HUES6 (cell line): ENCODE measurements around the gene MAP1S.

Experiments used
- H3K27ac ChIP-seq: 2 replicates; pipeline ENCODE4 v1.7.0; 2013; ENCODE audit warnings: low read depth, mild to moderate bottlenecking, low read length, inconsistent platforms
- H3K27me3 ChIP-seq: 2 replicates; pipeline ENCODE4 v1.6.1; 2013; ENCODE audit warnings: low read length; ENCODE audit not compliant: control insufficient read depth, insufficient read depth
- H3K36me3 ChIP-seq: 2 replicates; pipeline ENCODE4 v1.6.1; 2013; ENCODE audit warnings: low read length; ENCODE audit not compliant: control insufficient read depth, insufficient read depth
- H3K4me1 ChIP-seq: 2 replicates; pipeline ENCODE4 v1.6.1; 2013; ENCODE audit warnings: low read length; ENCODE audit not compliant: control insufficient read depth, insufficient read depth
- H3K4me3 ChIP-seq: 2 replicates; pipeline ENCODE4 v1.5.1; 2013; ENCODE audit warnings: low read depth, low read length
- H3K9ac ChIP-seq: one replicate; pipeline ENCODE4 v1.6.1; 2013; ENCODE audit warnings: mild to moderate bottlenecking, low read length
- H3K9me3 ChIP-seq: 2 replicates; pipeline ENCODE4 v1.6.1; 2013; ENCODE audit warnings: low read depth, low read length; ENCODE audit not compliant: control insufficient read depth, insufficient read depth

Gene MAP1S

DNA sequence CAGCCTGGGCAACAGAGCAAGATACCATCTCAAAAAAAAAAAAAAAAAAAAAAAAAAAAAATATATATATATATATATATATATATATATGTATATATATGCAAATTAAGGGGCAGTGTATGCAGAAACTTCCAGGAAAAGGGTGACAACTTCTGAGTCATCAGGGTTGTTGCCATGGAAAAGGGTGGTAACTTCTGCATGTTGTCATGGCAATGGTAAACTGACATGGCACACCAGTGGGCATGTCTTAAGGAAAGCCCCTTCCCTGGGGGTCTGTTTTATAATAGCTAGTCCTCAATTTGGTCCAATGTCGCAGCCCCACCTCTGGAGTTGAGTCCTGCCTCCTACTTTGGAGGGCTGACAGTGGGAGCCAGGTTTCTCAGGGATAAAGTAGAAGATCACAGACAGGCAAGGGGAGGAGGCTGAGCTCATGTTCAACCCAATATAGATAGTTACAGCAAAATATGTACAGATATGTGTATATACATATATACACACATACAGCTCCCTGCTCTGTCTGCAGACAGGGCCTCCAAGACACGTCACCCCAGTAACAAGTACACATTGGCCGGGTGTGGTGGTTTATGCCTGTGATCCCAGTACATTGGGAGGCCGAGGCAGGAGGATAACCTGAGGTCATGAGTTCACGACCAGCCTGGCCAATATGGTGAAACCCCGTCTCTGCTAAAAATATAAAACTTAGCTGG lies 24.7 kb downstream of the MAP1S start:
- no peak overlapping the region for H3K27ac ChIP-seq
- no peaks in the 10 kb centered on the region for H3K27me3 ChIP-seq
- no peak overlapping the region for H3K9ac ChIP-seq
- peaks cover 5% of the 10 kb centered on the region for H3K4me1 ChIP-seq
- H3K36me3 ChIP-seq: no peaks in the 10 kb centered on the region
- H3K4me3 ChIP-seq: no peak overlapping the region
- H3K9me3 ChIP-seq: peaks cover 2% of the 10 kb centered on the region; the same call in 1 of the 2 replicates

DNA sequence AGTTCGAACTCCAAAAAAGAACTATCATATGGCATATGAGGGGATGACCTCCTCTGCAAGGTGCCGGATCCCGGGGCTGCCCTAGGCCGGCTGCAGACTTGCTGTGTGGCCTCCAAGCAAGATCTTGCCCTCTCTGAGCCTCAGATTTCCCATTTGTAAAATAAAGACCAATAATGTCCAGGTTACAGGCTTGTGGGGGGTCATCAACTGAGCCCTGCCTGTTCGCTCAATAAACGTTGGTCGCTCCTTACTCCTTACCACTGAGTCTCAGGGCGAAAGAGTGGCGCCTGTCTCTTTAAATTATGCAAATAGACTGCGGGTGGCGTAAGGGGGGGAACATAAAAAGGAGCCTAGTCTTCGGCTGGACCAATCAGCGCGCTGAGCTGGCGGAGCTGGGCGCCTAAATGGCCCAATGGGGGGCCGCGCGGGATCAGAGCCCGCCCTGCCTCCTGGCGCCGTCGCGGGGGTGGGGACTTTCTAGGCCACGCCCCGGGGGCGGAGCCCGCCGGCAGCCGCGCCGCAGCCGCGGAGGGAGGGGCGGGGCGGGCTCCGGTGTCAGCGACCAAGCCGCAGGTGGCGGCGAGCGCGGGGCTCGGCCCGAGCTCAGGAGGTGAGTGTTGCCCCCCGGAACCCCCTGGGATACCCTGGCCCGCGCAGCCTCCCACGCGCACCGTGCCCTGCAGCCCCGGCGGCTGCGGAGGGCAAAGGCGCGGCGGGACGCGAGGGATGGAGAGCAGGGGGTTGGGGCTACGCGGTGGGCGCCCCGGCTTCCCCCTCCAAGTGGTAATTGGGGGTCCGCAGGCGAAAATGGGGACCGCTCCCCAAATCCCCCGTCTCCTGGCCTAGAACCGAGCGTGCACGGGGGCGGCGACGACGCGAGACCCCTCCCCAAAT lies 28.2 kb downstream of the MAP1S start:
- Histone ChIP-seq H3K4me3 (peak overlapping the region; percentile 73), H3K27ac (no peak overlapping the region), H3K9ac (no peak overlapping the region), H3K4me1 (peaks cover 4% of the 10 kb centered on the region; the same call in 1 of the 2 replicates), H3K27me3 (no peaks in the 10 kb centered on the region), H3K36me3 (no peaks in the 10 kb centered on the region), H3K9me3 (no peaks in the 10 kb centered on the region)

DNA sequence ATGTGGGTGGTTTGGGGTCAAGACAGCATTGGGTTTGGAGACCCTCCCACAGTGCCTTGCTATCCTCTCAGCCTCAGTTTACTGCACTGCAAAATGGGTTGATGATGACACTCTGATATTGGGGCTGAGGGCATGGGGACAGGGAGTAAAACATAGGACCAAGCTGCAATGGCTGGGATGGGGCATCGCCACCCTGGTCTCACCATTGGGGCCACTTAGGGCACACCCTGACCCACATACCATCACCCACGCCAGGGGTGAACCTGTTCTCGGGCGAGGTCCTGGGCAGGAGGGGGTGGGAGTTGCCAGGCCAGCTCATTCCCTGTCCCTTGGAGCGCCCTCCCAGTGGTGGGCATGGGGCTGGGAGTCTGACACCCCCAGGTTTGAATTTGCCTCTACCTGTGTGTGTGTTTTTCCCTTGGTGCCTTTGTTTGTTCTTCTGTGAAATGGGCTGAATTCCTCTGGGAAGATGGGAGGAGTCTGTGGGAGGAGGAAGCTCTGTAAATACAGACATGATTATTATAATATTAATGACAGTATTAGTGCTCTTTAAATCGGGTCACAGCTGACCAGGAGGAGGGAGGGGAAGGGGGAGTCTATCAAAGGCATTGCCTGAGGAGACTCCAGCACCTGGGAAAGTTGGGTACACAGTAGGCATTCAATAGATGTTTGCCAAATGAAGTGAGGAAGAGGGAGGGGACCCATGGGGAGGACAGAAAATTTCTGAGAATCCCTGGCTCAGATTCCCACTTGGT lies 29.8 kb downstream of the MAP1S start:
- Histone ChIP-seq H3K36me3 (no peaks in the 10 kb centered on the region), H3K9ac (no peak overlapping the region), H3K4me1 (peaks cover 4% of the 10 kb centered on the region; the same call in 1 of the 2 replicates), H3K27me3 (no peaks in the 10 kb centered on the region), H3K9me3 (no peaks in the 10 kb centered on the region), H3K27ac (no peak overlapping the region), H3K4me3 (no peak overlapping the region)

DNA sequence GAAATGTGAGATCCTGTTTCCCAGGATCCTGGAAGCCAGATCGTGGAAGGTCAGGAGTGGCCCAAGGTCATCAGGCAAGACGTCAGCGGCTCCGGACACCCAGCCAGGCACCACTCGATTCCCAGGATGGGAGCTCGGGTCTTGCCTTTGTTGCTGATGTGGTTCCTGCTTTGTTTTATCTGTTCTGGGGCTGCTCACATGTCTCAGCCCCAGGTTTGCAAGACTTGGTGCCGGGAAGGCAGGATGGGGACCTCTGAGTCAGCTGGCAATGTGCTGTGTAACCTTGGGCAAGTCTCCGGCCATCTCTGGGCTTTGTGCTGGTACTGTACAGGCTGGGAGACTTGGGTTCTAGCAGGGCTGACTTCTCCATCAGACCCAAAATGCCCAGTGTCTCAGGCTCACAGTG lies 30.6 kb downstream of the MAP1S start:
- Histone ChIP-seq H3K27ac (no peak overlapping the region), H3K9ac (no peak overlapping the region), H3K4me1 (peaks cover 4% of the 10 kb centered on the region; the same call in 1 of the 2 replicates)

DNA sequence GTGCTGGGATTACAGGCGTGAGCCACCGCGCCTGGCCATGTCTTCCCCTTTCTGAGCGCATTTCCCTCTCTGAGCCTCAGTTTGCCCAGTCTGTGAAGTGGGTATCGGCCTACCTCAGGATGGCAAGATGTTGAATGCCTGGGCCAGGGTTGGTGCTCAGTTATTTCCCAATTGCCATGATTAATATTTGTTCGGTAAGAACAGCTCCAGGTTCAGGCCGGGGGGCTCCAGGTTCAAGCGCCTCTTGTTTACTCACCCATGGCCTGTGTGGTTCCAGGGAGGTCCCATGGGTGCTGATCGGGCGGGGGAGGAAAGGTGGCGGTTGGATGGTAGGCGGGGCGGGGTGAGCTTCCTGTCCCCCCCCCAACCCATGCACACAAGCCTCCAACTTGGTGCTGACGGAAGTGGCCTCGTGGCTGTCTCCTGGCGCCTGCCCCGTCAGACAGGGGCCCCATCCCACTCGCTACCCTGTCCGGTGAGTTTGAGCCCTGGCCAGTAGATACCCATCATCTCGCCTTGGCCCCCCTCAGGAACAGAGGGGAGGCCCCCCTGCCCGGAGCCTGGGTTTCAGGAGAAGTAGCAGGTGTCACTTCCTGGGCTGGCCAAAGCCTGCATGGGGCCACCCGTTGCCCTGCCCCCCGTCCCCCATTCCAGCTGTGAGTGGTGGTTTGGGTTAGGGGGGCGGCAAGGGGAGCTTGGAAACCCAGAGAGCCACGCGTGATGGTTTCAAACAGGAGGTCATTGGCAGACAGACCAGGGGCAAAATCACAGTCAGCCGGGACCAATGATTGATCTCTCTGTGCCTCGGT lies 32.0 kb downstream of the MAP1S start, which contains the start of gene FCHO1:
Gene FCHO1, plus strand, starts transcription at position 375 of the 809 bp plus-strand sequence. CDS start 3,688 bp downstream, outside the sequence.
- no peak within 1 kb of the TSS for H3K4me3 ChIP-seq
- no peaks in the 10 kb centered on the region for H3K27me3 ChIP-seq
- H3K9ac ChIP-seq: no peak within 1 kb of the TSS

More for the DNA sequence above, 30.6 kb downstream of the MAP1S start:
- Histone ChIP-seq H3K4me3 (no peak overlapping the region), H3K9me3 (no peaks in the 10 kb centered on the region), H3K36me3 (no peaks in the 10 kb centered on the region), H3K27me3 (no peaks in the 10 kb centered on the region)

DNA sequence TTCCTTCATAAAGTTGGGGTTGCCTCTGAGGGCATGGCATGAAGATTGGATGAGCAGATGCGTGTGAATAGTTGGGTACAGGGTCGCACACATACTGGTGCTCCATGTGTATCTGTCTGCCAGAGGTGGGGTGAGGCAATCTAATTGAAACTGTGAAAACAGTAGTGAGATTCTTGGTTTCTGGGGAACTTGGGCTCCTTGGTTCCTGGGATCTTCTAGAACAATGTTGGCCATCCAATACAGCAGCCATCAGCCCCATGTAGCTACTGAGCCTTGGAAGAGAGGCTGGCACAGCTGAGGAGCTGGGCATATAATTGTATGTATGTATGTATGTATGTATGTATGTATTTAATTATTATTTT lies 32.6 kb downstream of the MAP1S start:
- Histone ChIP-seq H3K4me1 (peaks cover 4% of the 10 kb centered on the region; the same call in 1 of the 2 replicates), H3K27me3 (no peaks in the 10 kb centered on the region), H3K27ac (no peak overlapping the region), H3K36me3 (no peaks in the 10 kb centered on the region), H3K9ac (no peak overlapping the region), H3K4me3 (no peak overlapping the region), H3K9me3 (no peaks in the 10 kb centered on the region)

More for the DNA sequence above, 32.0 kb downstream of the MAP1S start, which contains the start of gene FCHO1:
- Histone ChIP-seq H3K9me3 (no peaks in the 10 kb centered on the region), H3K36me3 (no peaks in the 10 kb centered on the region), H3K27ac (no peak within 1 kb of the TSS), H3K4me1 (peaks cover 4% of the 10 kb centered on the region; the same call in 1 of the 2 replicates)

DNA sequence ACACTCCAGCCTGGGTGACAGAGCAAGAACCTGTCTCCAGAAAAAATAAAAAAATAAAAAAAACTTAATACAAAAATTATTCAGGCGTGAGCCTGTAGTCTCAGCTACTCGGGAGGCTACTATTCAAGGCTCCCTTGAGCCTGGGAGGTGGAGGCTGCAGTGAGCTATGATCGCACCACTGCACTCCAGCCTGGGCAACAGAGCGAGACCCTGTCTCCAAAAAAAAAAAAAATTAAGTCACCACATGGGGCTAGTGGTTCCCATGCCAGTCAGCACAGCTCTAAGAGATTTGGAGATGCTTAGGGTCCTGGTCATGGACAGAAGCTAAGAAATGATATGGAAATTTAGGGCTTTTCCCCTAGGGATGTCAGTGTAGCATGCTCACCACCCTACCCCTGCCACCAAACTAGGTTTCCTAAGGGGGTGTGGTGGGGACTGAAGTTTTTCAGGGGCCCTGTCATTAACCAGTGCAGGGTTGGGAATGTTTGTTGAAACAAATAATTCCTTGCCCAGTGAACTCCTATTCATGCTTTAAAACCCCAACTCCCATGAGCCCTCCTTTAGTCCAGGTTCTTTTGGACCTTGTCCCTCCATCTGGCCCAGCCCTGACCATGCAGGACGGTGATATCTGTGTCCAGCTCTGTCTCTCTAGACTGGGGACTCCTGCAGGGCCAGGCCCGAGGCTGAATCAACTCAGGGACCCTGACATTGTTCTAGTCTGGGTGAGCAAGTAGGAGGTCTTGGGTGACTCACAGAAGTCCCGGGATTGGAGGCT lies 33.8 kb downstream of the MAP1S start:
- H3K4me3 ChIP-seq: no peak overlapping the region
- no peaks in the 10 kb centered on the region for H3K36me3 ChIP-seq
- H3K27ac ChIP-seq: no peak overlapping the region
- peaks cover 4% of the 10 kb centered on the region; the same call in 1 of the 2 replicates for H3K4me1 ChIP-seq
- no peak overlapping the region for H3K9ac ChIP-seq
- no peaks in the 10 kb centered on the region for H3K9me3 ChIP-seq
- no peaks in the 10 kb centered on the region for H3K27me3 ChIP-seq

DNA sequence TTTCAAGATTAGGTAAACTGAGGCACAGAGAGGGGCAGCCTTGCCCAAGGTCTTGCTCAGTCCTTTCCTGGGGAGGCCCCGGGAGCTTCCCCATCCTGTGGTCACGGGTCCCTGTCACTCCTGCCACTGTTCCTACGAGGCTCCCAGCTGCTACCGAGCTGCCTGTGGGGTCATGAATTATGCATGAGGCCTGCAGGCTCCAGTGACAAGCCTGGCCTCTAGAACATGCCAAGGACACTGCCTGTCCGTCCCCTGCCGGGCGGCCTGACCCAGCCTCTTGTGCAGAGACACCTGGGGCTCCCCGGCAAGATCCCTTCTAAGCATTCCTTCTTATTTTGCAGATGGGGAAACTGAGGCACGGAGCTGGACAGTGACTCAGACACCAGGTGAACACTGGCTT lies 34.7 kb downstream of the MAP1S start:
- Histone ChIP-seq H3K36me3 (no peaks in the 10 kb centered on the region), H3K27ac (no peak overlapping the region), H3K27me3 (no peaks in the 10 kb centered on the region), H3K9ac (no peak overlapping the region), H3K9me3 (no peaks in the 10 kb centered on the region), H3K4me3 (no peak overlapping the region), H3K4me1 (peaks cover 4% of the 10 kb centered on the region; the same call in 1 of the 2 replicates)

DNA sequence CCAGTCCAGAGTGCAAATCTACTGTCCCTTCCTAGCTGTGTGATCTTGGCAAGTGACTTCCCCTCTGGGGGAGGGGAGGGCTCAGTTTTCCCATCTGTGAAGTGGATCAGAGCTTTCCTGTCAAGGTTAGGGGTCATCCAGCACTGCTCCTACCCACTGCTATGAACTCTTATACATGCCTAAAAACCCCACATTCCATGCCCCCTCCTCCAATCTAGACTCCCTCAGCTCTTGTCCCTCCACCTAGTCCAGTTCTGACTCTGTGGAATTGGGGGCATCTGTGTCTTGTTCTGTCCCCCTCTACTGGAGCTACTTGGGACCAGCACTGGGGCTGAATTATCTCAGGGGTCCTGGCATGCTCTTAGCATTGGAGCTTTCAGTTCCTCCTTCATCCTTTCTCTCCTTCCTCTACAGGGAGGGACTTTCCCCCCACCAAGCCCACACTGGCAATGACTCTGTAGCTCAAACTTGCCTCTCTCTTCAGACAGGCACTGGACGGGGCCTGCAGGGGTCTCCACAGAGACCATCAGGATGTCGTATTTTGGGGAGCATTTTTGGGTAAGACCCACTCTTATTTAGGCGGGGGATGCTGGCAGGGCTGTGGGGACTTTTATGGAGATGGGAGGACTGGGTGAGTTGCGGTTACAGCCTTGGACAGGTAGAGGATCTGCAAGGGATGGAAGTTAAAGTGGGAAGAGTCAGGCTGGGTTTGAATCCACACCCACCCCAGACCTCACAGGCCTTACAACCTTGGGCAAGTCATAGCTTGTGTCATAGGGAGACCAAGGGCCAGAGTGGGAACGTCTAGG lies 35.6 kb downstream of the MAP1S start:
- H3K9ac ChIP-seq: no peak overlapping the region
- no peak overlapping the region for H3K4me3 ChIP-seq
- H3K4me1 ChIP-seq: no peaks in the 10 kb centered on the region; the same call in 1 of the 2 replicates
- no peak overlapping the region for H3K27ac ChIP-seq
- H3K27me3 ChIP-seq: no peaks in the 10 kb centered on the region
- no peaks in the 10 kb centered on the region for H3K36me3 ChIP-seq
- no peaks in the 10 kb centered on the region for H3K9me3 ChIP-seq
